H1 (cell line): ENCODE results near the gene ALOX5AP. TPM values are rescaled to one million over a fixed set of nuclear protein-coding genes. Genes with fewer than 3 reads are reported as not detected.

Experiments used
- EGR1 ChIP-seq: IDR thresholded peaks from 2 replicates; pipeline ENCODE4 v1.6.1; 2011; ENCODE audit warnings: low read depth, low read length, borderline replicate concordance
- polyA plus RNA-seq, 7 experiments: library from polyadenylated mRNA; depleted of rRNA in 3 of 7; stranded (reverse) in 5 of 7; unstranded in 2 of 7; fragments of >200 nt in 5 of 7; fragments of 200-250 nt in 2 of 7; gene quantifications; 1 replicate in 5 of 7; 2 replicates in 1 of 7; 4 replicates in 1 of 7; pipeline versions ENCODE4 v1.2.1 to v1.2.3, GENCODE V29; 2011 to 2013; ENCODE audit warnings: missing spikeins in 2 of 7, mixed read lengths in 2 of 7
- total RNA-seq: library from RNA; stranded (reverse); fragmentation: NEBNext Ultra II Directional; extraction: Animal tissue kit (Norgen Biotek cat#: 25700); gene quantifications from 2 replicates; pipeline ENCODE4 v1.2.1, GENCODE V29; 2021
- TF ChIP-seq, protein P1 (sequence below), 3 experiments: IDR thresholded peaks; 1 replicate in 2 of 3; 2 replicates in 1 of 3; pipeline versions ENCODE4 v1.5.1 to v1.6.1; 2011; ENCODE audit warnings: low read length in 3 of 3, mild to moderate bottlenecking in 3 of 3, inconsistent platforms in 2 of 3, low read depth in 1 of 3, moderate library complexity in 1 of 3; ENCODE audit not compliant: insufficient read depth in 1 of 3; ENCODE audit errors: control extremely low read depth in 1 of 3

The ALOX5AP gene
- total and polyA plus RNA-seq, 2 of the 8 experiments (the other 6 are each of a cell fraction or from before 2014, with no cell fraction given) = not detected

DNA sequence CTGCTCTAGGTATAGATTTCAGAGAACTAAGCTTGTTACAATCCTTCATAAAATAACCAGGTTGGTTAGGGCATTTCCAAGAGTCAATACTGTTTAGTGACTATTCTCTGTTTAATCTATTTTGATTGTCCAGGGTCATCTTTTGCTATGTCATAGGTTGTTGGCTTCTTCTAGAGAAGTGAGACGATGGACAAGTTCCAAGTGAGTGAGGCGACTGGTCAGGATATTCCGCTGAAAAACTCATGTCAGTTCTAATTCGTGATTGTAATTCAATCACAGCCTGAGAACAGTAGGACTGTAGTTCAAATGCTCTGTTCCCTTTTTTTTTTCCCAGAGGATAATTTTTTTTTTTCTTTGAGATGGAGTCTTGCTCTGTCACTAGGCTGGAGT is 15.8 kb upstream of the ALOX5AP start (continued):
- TF ChIP-seq, protein P1, sequence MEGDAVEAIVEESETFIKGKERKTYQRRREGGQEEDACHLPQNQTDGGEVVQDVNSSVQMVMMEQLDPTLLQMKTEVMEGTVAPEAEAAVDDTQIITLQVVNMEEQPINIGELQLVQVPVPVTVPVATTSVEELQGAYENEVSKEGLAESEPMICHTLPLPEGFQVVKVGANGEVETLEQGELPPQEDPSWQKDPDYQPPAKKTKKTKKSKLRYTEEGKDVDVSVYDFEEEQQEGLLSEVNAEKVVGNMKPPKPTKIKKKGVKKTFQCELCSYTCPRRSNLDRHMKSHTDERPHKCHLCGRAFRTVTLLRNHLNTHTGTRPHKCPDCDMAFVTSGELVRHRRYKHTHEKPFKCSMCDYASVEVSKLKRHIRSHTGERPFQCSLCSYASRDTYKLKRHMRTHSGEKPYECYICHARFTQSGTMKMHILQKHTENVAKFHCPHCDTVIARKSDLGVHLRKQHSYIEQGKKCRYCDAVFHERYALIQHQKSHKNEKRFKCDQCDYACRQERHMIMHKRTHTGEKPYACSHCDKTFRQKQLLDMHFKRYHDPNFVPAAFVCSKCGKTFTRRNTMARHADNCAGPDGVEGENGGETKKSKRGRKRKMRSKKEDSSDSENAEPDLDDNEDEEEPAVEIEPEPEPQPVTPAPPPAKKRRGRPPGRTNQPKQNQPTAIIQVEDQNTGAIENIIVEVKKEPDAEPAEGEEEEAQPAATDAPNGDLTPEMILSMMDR (IDR thresholded peaks at IDR 0.05; ENCODE audit: control extremely low read depth in 1 of 3, insufficient read depth in 1 of 3, low read depth in 1 of 3, low read length in 3 of 3) = no peak
- no peak for TF ChIP-seq EGR1
- TF ChIP-seq, all 59 proteins: peak for 0
